ENCODE measurements around the gene PAOX.

The PAOX gene

GRCh38 chr10:133354672-133355240 is 24.3 kb upstream of the PAOX start:
- no peaks in the 10 kb centered on the region for H3K27me3 ChIP-seq (ENCODE audit: low read depth)
- DNase-seq (ENCODE audit: low spot score in 2 of 2), result no peak
- peaks cover 13% of the 10 kb centered on the region for H3K36me3 ChIP-seq (replicated peaks)
- in situ Hi-C loops (cut with MboI; ENCODE audit: low sequenced_read_pairs), result no loop called here
- H3K9me3 ChIP-seq, result no peaks in the 10 kb centered on the region
- peaks cover 7% of the 10 kb centered on the region for H3K4me1 ChIP-seq
- no peak overlapping the region for H3K4me3 ChIP-seq

DNA sequence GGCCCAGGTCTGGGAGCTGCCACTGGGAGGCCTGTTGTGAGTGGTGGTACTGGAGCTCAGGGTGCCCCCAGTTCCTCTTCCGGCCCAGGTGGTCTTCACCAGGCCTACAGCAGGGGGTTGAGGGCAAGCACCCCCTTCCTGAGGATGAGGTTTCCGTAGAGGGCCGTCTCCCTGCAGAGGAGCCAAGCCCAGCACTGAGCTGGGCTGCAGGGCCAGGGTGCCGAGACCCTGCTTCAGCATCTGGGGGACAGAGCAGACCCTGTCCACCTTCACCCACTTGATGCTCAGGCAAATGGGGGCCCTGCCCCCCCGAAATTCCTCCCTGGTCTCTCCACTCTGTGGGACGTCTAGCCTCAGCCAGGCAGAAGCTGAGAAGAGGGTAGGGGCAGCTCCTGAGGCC is 23.8 kb upstream of the PAOX start:
- in situ Hi-C loops (cut with MboI; ENCODE audit: low sequenced_read_pairs), result no loop called here
- DNase-seq (ENCODE audit: low spot score in 2 of 2), result no peak
- Histone ChIP-seq H3K36me3 (replicated peaks) (peaks cover 13% of the 10 kb centered on the region), H3K4me3 (no peak overlapping the region), H3K27me3 (ENCODE audit: low read depth) (no peaks in the 10 kb centered on the region), H3K4me1 (peaks cover 7% of the 10 kb centered on the region), H3K9me3 (no peaks in the 10 kb centered on the region)

GRCh38 chr10:133355991-133356390 is 23.1 kb upstream of the PAOX start:
- Histone ChIP-seq H3K27me3 (ENCODE audit: low read depth) (no peaks in the 10 kb centered on the region), H3K9me3 (no peaks in the 10 kb centered on the region), H3K4me1 (peaks cover 7% of the 10 kb centered on the region), H3K4me3 (no peak overlapping the region; the same call in 1 of the 2 replicates), H3K36me3 (replicated peaks) (peaks cover 13% of the 10 kb centered on the region)
- in situ Hi-C loops (cut with MboI; ENCODE audit: low sequenced_read_pairs), result no loop called here
- no peak for DNase-seq (ENCODE audit: low spot score in 2 of 2)

- Histone ChIP-seq H3K27me3 (ENCODE audit: low read depth) (no peaks in the 10 kb centered on the region), H3K4me3 (peak overlapping the region; percentile 72), H3K4me1 (peaks cover 7% of the 10 kb centered on the region), H3K9me3 (no peaks in the 10 kb centered on the region), H3K36me3 (replicated peaks) (peaks cover 13% of the 10 kb centered on the region)
- in situ Hi-C loops (cut with MboI; ENCODE audit: low sequenced_read_pairs), result no loop called here
- no peak for DNase-seq (ENCODE audit: low spot score in 2 of 2)
Measured at GRCh38 chr10:133356549-133357284, 22.3 kb upstream of the PAOX start.

- Histone ChIP-seq H3K9me3 (no peaks in the 10 kb centered on the region), H3K4me1 (peaks cover 7% of the 10 kb centered on the region), H3K4me3 (peak within 1 kb of the TSS; percentile 72), H3K36me3 (replicated peaks) (peaks cover 18% of the 10 kb centered on the region), H3K27me3 (ENCODE audit: low read depth) (no peaks in the 10 kb centered on the region)
- in situ Hi-C loops (cut with MboI; ENCODE audit: low sequenced_read_pairs), result no loop called here
- DNase-seq (ENCODE audit: low spot score in 2 of 2), result peak; percentile 75 to 88
Measured at GRCh38 chr10:133357285-133358161, 21.5 kb upstream of the PAOX start, which contains the start of gene FUOM. TSS of gene FUOM (minus strand) at chr10:133358019. CDS start at chr10:133358007, 12 bp downstream.

DNA sequence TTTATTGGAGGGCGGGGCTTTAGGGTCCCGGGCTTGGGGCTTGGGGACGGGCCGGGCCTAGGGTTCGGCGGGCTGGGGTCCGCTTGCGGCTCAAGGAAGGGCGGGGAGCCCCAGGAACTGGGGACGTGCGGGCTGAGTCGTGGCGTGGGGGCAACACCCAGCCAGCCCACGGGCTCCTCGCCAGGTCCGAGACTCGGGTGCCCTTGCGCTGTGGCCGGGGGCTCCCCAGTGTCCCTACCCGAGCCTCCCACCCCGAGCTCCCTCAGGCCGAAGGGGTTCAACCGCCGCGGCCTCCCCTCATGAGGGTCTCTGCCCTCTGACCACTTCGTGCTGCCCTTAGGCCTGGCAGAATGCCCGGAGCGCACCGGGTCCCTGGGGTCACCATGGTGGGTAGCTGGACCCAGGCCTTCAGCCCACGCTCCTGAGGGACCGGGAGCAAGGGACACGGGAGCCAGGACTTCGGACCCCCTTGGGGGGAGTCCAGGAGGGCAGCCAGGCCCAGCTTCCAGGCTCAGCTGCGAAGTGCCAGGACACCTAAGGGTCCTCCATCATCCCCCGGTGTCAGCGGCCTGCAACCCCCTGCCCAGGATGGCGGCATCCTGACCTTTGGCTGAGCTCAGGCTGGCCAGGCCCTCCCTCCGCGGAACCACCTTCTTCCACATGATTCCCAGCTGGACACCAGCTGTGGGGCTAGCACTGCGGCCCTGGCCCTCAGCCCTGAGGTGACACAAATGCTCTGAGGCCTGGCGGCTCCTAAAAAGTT is 20.7 kb upstream of the PAOX start:
- in situ Hi-C loops (cut with MboI; ENCODE audit: low sequenced_read_pairs), result no loop called here
- Histone ChIP-seq H3K4me3 (no peak overlapping the region), H3K27me3 (ENCODE audit: low read depth) (no peaks in the 10 kb centered on the region), H3K9me3 (no peaks in the 10 kb centered on the region), H3K36me3 (replicated peaks) (peaks cover 26% of the 10 kb centered on the region), H3K4me1 (peaks cover 7% of the 10 kb centered on the region)
- no peak for DNase-seq (ENCODE audit: low spot score in 2 of 2)

- Histone ChIP-seq H3K27me3 (ENCODE audit: low read depth) (no peaks in the 10 kb centered on the region), H3K36me3 (replicated peaks) (peaks cover 31% of the 10 kb centered on the region)
- in situ Hi-C loops (cut with MboI; ENCODE audit: low sequenced_read_pairs), result no loop called here
Measured at GRCh38 chr10:133358925-133359310, 20.1 kb upstream of the PAOX start.

GRCh38 chr10:133359554-133359971 is 19.5 kb upstream of the PAOX start:
- H3K27me3 ChIP-seq (ENCODE audit: low read depth), result no peaks in the 10 kb centered on the region
- H3K36me3 ChIP-seq (replicated peaks), result peaks cover 37% of the 10 kb centered on the region
- H3K4me3 ChIP-seq, result no peak overlapping the region
- H3K4me1 ChIP-seq, result peaks cover 7% of the 10 kb centered on the region
- in situ Hi-C loops (cut with MboI; ENCODE audit: low sequenced_read_pairs), result no loop called here
- H3K9me3 ChIP-seq, result no peaks in the 10 kb centered on the region
- no peak for DNase-seq (ENCODE audit: low spot score in 2 of 2)

More at GRCh38 chr10:133358925-133359310, 20.1 kb upstream of the PAOX start:
- Histone ChIP-seq H3K9me3 (no peaks in the 10 kb centered on the region), H3K4me3 (no peak overlapping the region), H3K4me1 (peaks cover 7% of the 10 kb centered on the region)
- no peak for DNase-seq (ENCODE audit: low spot score in 2 of 2)

GRCh38 chr10:133359972-133360610 is 19.0 kb upstream of the PAOX start:
- in situ Hi-C loops (cut with MboI; ENCODE audit: low sequenced_read_pairs), result no loop called here
- Histone ChIP-seq H3K36me3 (replicated peaks) (peaks cover 43% of the 10 kb centered on the region), H3K4me3 (no peak overlapping the region), H3K27me3 (ENCODE audit: low read depth) (no peaks in the 10 kb centered on the region), H3K9me3 (no peaks in the 10 kb centered on the region), H3K4me1 (peaks cover 7% of the 10 kb centered on the region)
- no peak for DNase-seq (ENCODE audit: low spot score in 2 of 2)

DNA sequence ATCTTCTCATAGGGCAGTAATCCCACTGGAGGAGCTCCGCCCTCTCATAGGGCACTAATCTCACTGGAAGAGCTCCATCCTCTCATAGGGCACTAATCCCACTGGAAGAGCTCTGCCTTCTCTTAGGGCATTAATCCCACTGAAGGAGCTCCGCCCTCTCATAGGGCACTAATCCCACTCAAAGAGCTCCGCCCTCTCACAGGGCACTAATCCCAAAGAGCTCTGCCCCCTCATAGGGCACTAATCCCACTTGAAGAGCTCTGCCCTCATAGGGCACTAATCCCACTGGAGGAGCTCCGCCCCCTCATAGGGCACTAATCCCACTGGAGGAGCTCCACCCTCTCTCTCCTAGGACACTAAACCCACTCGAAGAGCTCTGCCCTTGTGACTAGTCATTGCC is 17.8 kb upstream of the PAOX start:
- no peaks in the 10 kb centered on the region for H3K27me3 ChIP-seq (ENCODE audit: low read depth)
- in situ Hi-C loops (cut with MboI; ENCODE audit: low sequenced_read_pairs), result no loop called here
- DNase-seq (ENCODE audit: low spot score in 2 of 2), result peak in 1 of 2 experiments; percentile 32
- H3K36me3 ChIP-seq (replicated peaks), result peaks cover 45% of the 10 kb centered on the region
- H3K9me3 ChIP-seq, result no peaks in the 10 kb centered on the region
- peaks cover 6% of the 10 kb centered on the region for H3K4me1 ChIP-seq
- H3K4me3 ChIP-seq, result no peak overlapping the region

GRCh38 chr10:133361773-133362441 is 17.2 kb upstream of the PAOX start:
- in situ Hi-C loops (cut with MboI; ENCODE audit: low sequenced_read_pairs), result no loop called here
- no peaks in the 10 kb centered on the region for H3K9me3 ChIP-seq
- H3K36me3 ChIP-seq (replicated peaks), result peaks cover 48% of the 10 kb centered on the region
- no peaks in the 10 kb centered on the region for H3K27me3 ChIP-seq (ENCODE audit: low read depth)
- DNase-seq (ENCODE audit: low spot score in 2 of 2), result no peak
- H3K4me1 ChIP-seq, result no peaks in the 10 kb centered on the region; the same call in 1 of the 2 replicates
- H3K4me3 ChIP-seq, result no peak overlapping the region

- no peak for DNase-seq (ENCODE audit: low spot score in 2 of 2)
- Histone ChIP-seq H3K4me3 (no peak overlapping the region), H3K27me3 (ENCODE audit: low read depth) (no peaks in the 10 kb centered on the region), H3K36me3 (replicated peaks) (peaks cover 50% of the 10 kb centered on the region), H3K4me1 (no peaks in the 10 kb centered on the region; the same call in 1 of the 2 replicates), H3K9me3 (no peaks in the 10 kb centered on the region)
- in situ Hi-C loops (cut with MboI; ENCODE audit: low sequenced_read_pairs), result no loop called here
Measured at GRCh38 chr10:133362846-133363245, 16.2 kb upstream of the PAOX start.
